GM20000 (cell line): ENCODE data around the gene YIPF1.

Experiments
- DNase-seq: peaks from one replicate; pipeline ENCODE4 v3.0.0; 2012; ENCODE audit warnings: low spot score
- TF ChIP-seq, protein P1 (sequence below): IDR thresholded peaks from 2 replicates; pipeline ENCODE4 v1.5.1; 2012; ENCODE audit warnings: mild to moderate bottlenecking, control low read depth; ENCODE audit errors: extremely low read depth, missing control alignments

Gene YIPF1

GRCh38 chr1:53837646-53837923 is 52.0 kb downstream of the YIPF1 start:
- DNase-seq, result peak; percentile 19
- TF ChIP-seq, protein P1, sequence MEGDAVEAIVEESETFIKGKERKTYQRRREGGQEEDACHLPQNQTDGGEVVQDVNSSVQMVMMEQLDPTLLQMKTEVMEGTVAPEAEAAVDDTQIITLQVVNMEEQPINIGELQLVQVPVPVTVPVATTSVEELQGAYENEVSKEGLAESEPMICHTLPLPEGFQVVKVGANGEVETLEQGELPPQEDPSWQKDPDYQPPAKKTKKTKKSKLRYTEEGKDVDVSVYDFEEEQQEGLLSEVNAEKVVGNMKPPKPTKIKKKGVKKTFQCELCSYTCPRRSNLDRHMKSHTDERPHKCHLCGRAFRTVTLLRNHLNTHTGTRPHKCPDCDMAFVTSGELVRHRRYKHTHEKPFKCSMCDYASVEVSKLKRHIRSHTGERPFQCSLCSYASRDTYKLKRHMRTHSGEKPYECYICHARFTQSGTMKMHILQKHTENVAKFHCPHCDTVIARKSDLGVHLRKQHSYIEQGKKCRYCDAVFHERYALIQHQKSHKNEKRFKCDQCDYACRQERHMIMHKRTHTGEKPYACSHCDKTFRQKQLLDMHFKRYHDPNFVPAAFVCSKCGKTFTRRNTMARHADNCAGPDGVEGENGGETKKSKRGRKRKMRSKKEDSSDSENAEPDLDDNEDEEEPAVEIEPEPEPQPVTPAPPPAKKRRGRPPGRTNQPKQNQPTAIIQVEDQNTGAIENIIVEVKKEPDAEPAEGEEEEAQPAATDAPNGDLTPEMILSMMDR, result no peak

DNA sequence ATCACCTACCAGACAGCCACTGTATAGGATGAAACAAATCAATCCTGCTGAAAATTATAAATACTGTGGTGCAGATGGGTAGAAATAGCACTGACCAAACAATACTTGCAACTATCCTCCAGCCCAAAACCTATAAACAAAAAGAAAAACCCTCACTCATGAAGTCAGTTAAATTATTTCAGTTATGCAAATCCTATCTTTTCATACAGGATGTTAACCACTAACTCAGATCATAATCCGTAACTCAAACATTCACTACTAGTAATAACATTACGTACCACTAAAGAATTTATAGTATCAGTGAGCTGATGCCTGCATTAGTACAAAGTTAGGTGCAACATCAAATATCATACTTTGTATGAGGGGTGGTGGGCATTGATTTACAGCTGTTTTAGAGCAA is 54.1 kb downstream of the YIPF1 start:
- TF ChIP-seq, protein P1, result no peak
- peak; percentile 36 for DNase-seq

DNA sequence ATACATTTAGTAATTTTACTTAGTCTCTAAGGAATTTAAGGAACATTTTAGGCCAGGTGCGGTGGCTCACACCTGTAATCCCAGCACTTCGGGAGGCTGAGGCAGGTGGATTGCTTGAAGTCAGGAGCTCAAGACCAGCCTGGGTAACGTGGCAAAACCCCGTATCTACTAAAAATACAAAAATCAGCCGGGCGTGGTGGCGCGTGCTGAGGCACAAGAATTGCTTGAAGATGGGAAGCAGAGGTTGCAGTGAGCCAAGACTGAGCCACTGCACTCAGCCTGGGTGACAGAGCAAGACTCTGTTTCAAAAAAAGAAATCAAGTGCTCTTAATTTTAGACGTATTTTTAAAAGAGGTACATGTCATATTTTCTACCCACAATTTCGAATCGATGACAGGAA is 54.8 kb downstream of the YIPF1 start:
- DNase-seq, result no peak
- TF ChIP-seq, protein P1, result no peak

DNA sequence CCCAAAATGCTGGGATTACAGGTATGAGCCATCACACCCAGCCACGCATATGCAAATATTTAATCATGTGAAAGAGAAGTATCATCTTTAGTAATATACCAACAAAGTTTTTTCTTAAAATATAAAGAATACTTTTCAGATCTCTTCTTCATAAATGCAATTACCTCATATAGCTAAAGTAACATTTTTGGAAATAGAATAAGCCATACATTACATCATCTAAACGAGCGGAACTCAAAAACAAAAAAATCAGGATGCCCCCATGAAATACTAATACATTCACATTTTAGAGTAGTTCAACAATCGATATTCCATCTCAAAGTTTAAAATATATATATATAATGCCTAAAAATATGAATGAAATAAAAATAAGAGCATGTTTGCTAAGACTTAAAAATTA is 56.2 kb downstream of the YIPF1 start:
- DNase-seq, result no peak
- TF ChIP-seq, protein P1, result no peak

DNA sequence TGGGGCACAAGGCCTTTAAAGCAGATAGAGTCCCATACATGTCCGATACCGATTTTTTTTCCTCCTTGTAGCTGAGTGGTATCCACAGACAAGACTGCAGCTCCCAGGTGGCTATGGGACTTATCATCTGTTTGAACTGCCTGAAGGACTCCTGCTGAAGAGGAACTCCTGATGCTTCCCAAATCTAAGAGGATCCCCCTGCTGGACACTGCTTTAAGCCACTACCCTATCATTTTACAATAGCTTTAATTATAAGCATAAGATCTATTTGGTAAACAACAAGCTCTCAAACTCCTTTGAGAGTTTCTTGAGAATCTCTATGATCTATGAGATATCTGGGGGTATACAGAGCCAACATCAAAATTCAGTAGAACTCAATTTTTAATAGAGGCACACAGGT is 63.2 kb downstream of the YIPF1 start:
- TF ChIP-seq, protein P1, result no peak
- no peak for DNase-seq

DNA sequence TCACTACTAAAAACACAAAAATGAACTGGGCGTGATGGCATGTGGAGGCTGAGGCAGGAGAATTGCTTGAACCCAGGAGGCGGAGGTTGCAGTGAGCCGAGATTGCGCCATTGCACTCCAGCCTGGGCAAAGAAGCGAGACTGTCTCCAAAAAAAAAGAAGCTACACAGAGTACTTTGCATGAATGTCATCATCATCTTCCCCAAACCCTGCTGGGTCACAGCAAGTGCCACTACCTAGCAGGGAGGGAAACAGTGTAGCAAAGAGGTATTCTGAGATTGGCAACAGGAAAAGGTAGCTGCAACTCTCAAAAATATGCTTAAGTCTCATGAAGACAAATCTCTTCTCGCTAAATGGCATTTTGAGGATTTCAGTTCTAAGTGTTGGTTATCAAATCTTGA is 64.3 kb downstream of the YIPF1 start:
- TF ChIP-seq, protein P1, result no peak
- DNase-seq, result no peak

- TF ChIP-seq, protein P1, result no peak
- DNase-seq, result no peak
These were observed 66.7 kb downstream of the YIPF1 start for GRCh38 chr1:53822931-53823330.

GRCh38 chr1:53821380-53821779 is 68.2 kb downstream of the YIPF1 start:
- DNase-seq, result no peak
- TF ChIP-seq, protein P1, result no peak
